Vagina (tissue), 2 donors: ENCODE measurements around the gene WDR73.

Source experiments
- CTCF ChIP-seq, 3 experiments: fragments of 450-650 bp in 2 of 3; fragments of 200-600 bp in 1 of 3; sonication (generic) in 1 of 3; IDR thresholded peaks; one replicate each; pipeline ENCODE4 v1.5.1; 2017 to 2019; ENCODE audit warnings: antibody characterized with exemption in 3 of 3, mild to moderate bottlenecking in 2 of 3, moderate library complexity in 2 of 3
- POLR2A ChIP-seq, 2 donors: fragments of 450-650 bp; IDR thresholded peaks; one replicate each; pipeline ENCODE4 v1.6.1; 2017; ENCODE audit warnings: antibody characterized with exemption in 2 of 2, mild to moderate bottlenecking in 2 of 2, moderate library complexity in 2 of 2
- POLR2AphosphoS5 ChIP-seq, 2 donors: sonication (generic); formaldehyde crosslinking; IDR thresholded peaks; one replicate each; pipeline ENCODE4 v1.9.0; 2017; ENCODE audit warnings: antibody characterized with exemption in 2 of 2, mild to moderate bottlenecking in 2 of 2, low read depth in 1 of 2; ENCODE audit not compliant: insufficient read depth in 1 of 2

DNA sequence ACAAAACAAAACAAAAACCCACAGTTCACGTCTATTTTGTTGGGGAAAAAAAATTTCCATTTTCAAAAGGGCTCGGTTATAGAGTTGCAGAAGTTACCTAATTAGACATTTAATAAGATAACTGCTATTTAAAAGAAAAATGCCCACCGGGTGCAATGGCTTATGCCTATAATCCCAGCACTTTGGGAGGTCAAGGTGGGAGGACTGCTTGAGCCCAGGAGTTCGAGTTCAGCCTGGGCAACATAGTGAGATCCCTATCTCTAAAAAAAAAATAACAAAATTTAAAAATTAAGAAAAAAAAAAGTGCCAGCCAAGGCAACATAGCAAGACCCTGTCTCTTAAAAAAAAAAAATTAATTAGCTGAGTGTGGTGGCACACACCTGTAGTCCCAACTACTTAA lies 42.7 kb upstream of the WDR73 start:
- no peak for TF ChIP-seq CTCF (IDR thresholded peaks at IDR 0.05)
- TF ChIP-seq POLR2A (IDR thresholded peaks at IDR 0.05), result no peak
- no peak for TF ChIP-seq POLR2AphosphoS5 (IDR thresholded peaks at IDR 0.05; ENCODE audit: insufficient read depth in 1 of 2, low read depth in 1 of 2)
